ENCODE measurements around the gene SCN1B.

Gene SCN1B

DNA sequence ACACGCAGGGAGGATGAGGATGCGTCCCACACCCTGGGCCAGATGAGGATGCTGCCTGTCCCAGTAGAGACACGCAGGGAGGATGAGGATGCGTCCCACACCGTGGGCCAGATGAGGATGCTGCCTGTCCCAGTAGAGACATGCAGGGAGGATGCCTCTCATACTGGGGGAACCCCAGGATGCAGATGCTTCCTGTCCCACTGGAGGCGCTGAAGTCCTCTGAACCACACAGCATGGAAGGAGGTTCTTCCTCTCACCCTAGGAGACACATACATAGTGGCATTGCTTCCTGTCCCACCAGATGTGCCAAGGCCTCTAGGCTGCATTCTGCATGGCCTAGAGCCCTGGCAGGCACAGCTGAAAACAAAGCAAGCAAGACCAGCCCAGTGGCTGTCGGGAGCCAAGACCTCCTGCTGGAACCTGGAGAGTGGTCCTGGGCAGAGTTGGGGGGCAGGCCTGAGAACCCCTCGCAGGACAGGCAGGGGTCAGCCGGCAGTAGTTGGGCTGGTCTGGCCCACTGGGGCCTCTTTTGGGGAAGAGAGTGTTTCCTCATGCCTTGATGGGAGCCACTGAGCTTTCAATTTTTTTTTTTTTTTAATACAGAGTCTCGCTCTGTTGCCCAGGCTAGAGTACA, 15.5 kb downstream of the SCN1B start:
- Histone ChIP-seq H3K4me2 (ENCODE audit: low read depth, low read length, poor library complexity, severe bottlenecking) (no peak overlapping the region), H3K4me1 (ENCODE audit: insufficient read depth, low read length, poor library complexity, severe bottlenecking) (peaks cover 9% of the 10 kb centered on the region), H3K4me3 (ENCODE audit: low read length, poor library complexity, severe bottlenecking) (no peak overlapping the region), H3K9ac (ENCODE audit: low read depth, low read length, poor library complexity, severe bottlenecking) (no peak overlapping the region), H3K79me2 (ENCODE audit: insufficient read depth, low read length) (no peaks in the 10 kb centered on the region), H3K27me3 (ENCODE audit: insufficient read depth, low read length, poor library complexity, severe bottlenecking) (no peaks in the 10 kb centered on the region), H3K9me3 (ENCODE audit: insufficient read depth, low read depth, low read length) (no peaks in the 10 kb centered on the region), H3K36me3 (ENCODE audit: insufficient read depth, low read length) (no peaks in the 10 kb centered on the region), H2AFZ (ENCODE audit: low read length) (peak overlapping the region; percentile 74; the same call in 1 of the 2 replicates), H3F3A (ENCODE audit: low read depth) (no peaks in the 10 kb centered on the region), H4K20me1 (ENCODE audit: insufficient read depth, low read length, poor library complexity, severe bottlenecking) (no peaks in the 10 kb centered on the region), H3K9me2 (replicated peaks; ENCODE audit: low read depth, low read length) (no peaks in the 10 kb centered on the region)
- TF ChIP-seq, protein P1, sequence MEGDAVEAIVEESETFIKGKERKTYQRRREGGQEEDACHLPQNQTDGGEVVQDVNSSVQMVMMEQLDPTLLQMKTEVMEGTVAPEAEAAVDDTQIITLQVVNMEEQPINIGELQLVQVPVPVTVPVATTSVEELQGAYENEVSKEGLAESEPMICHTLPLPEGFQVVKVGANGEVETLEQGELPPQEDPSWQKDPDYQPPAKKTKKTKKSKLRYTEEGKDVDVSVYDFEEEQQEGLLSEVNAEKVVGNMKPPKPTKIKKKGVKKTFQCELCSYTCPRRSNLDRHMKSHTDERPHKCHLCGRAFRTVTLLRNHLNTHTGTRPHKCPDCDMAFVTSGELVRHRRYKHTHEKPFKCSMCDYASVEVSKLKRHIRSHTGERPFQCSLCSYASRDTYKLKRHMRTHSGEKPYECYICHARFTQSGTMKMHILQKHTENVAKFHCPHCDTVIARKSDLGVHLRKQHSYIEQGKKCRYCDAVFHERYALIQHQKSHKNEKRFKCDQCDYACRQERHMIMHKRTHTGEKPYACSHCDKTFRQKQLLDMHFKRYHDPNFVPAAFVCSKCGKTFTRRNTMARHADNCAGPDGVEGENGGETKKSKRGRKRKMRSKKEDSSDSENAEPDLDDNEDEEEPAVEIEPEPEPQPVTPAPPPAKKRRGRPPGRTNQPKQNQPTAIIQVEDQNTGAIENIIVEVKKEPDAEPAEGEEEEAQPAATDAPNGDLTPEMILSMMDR (conservative IDR thresholded peaks at IDR 0.05; ENCODE audit: low read length), result peak; percentile 59
- TF ChIP-seq EZH2phosphoT487 (IDR thresholded peaks at IDR 0.05; ENCODE audit: borderline replicate concordance), result no peak

GRCh38 chr19:35046461-35046860, 16.2 kb downstream of the SCN1B start:
- Histone ChIP-seq H3K36me3 (ENCODE audit: insufficient read depth, low read length) (no peaks in the 10 kb centered on the region), H3K9me2 (replicated peaks; ENCODE audit: low read depth, low read length) (no peaks in the 10 kb centered on the region), H3K27me3 (ENCODE audit: insufficient read depth, low read length, poor library complexity, severe bottlenecking) (no peaks in the 10 kb centered on the region)

DNA sequence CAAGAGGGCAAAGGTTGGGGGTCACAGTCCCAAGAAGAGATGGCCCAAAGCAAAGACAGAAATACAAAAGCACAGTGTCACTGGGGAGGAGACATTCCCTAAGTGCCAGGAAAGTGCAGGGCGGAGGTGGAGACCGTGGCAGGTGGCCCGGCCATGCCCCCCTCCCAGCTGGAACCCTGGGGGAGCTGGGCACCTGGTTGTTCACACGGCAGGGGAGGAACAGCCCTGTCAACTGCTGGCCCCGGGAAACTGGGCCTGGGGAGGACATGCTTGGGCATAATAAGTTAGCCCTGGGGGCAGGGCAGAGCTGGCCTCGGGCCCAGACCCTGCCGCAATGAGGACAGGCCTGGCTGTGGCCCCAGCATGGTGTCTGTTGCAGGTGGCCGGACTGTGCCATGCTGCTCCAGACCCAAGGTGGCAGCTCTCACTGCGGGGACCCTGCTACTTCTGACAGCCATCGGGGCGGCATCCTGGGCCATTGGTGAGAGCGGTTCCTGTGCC, 18.7 kb downstream of the SCN1B start:
- H4K20me1 ChIP-seq (ENCODE audit: insufficient read depth, low read length, poor library complexity, severe bottlenecking), result no peaks in the 10 kb centered on the region
- no peaks in the 10 kb centered on the region for H3F3A ChIP-seq (ENCODE audit: low read depth)
- H3K27me3 ChIP-seq (ENCODE audit: insufficient read depth, low read length, poor library complexity, severe bottlenecking), result no peaks in the 10 kb centered on the region

More at GRCh38 chr19:35046461-35046860, 16.2 kb downstream of the SCN1B start:
- Histone ChIP-seq H3K9me3 (ENCODE audit: insufficient read depth, low read depth, low read length) (no peaks in the 10 kb centered on the region), H4K20me1 (ENCODE audit: insufficient read depth, low read length, poor library complexity, severe bottlenecking) (no peaks in the 10 kb centered on the region), H3K4me1 (ENCODE audit: insufficient read depth, low read length, poor library complexity, severe bottlenecking) (peaks cover 9% of the 10 kb centered on the region), H3K9ac (ENCODE audit: low read depth, low read length, poor library complexity, severe bottlenecking) (no peak overlapping the region), H3K4me3 (ENCODE audit: low read length, poor library complexity, severe bottlenecking) (no peak overlapping the region), H2AFZ (ENCODE audit: low read length) (no peak overlapping the region), H3K79me2 (ENCODE audit: insufficient read depth, low read length) (no peaks in the 10 kb centered on the region), H3F3A (ENCODE audit: low read depth) (no peaks in the 10 kb centered on the region), H3K4me2 (ENCODE audit: low read depth, low read length, poor library complexity, severe bottlenecking) (no peak overlapping the region)
- TF ChIP-seq, protein P1 (conservative IDR thresholded peaks at IDR 0.05; ENCODE audit: low read length), result no peak
- TF ChIP-seq EZH2phosphoT487 (IDR thresholded peaks at IDR 0.05; ENCODE audit: borderline replicate concordance), result no peak

More for the DNA sequence above, 18.7 kb downstream of the SCN1B start:
- Histone ChIP-seq H3K9me2 (replicated peaks; ENCODE audit: low read depth, low read length) (no peaks in the 10 kb centered on the region), H3K4me2 (ENCODE audit: low read depth, low read length, poor library complexity, severe bottlenecking) (no peak overlapping the region), H3K79me2 (ENCODE audit: insufficient read depth, low read length) (no peaks in the 10 kb centered on the region), H3K4me3 (ENCODE audit: low read length, poor library complexity, severe bottlenecking) (no peak overlapping the region), H3K9ac (ENCODE audit: low read depth, low read length, poor library complexity, severe bottlenecking) (no peak overlapping the region), H3K4me1 (ENCODE audit: insufficient read depth, low read length, poor library complexity, severe bottlenecking) (peaks cover 9% of the 10 kb centered on the region), H2AFZ (ENCODE audit: low read length) (no peak overlapping the region), H3K9me3 (ENCODE audit: insufficient read depth, low read depth, low read length) (no peaks in the 10 kb centered on the region), H3K36me3 (ENCODE audit: insufficient read depth, low read length) (no peaks in the 10 kb centered on the region)
- TF ChIP-seq, protein P1 (conservative IDR thresholded peaks at IDR 0.05; ENCODE audit: low read length), result no peak
- no peak for TF ChIP-seq EZH2phosphoT487 (IDR thresholded peaks at IDR 0.05; ENCODE audit: borderline replicate concordance)
